NCI-H2196 (cell line): ENCODE measurements around the gene SLAMF7.

Source experiments
- DNase-seq: peaks from one replicate; lab custom pipeline; 2025; ENCODE audit not compliant: unreplicated experiment; lab: John Stamatoyannopoulos, UW

The SLAMF7 gene

DNA sequence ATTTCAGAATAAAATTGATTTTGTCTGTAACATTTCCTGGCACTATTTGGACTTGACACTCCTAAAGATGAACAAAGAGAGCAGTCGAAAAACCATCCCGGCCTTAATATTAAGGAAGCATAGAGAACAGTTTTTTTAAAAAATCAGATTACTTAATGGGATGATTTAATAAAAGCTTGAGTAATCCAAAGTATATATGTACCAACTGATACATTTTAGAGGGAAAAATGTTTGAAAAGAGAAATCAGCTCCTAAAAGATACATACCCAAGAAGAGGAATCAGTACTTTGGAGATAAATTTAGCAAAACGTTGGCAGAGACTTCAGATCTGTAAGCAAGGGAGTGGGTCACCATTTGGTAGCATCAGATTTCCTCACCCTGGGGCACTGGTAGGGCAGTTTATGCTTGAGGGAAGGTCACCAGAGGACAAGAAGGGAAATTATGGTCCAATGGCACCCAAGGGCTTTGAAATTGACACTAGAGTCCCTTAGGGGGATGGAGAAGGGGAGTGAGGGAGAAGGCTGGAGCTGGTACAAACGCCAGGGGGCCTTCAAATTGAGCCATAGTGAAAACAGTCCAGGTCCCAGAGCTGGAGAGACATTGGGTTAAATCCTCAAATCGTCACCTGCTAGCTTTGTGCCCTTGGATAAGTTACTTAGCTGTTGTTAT lies 5.9 kb downstream of the SLAMF7 start:
- DNase-seq = no peak

DNA sequence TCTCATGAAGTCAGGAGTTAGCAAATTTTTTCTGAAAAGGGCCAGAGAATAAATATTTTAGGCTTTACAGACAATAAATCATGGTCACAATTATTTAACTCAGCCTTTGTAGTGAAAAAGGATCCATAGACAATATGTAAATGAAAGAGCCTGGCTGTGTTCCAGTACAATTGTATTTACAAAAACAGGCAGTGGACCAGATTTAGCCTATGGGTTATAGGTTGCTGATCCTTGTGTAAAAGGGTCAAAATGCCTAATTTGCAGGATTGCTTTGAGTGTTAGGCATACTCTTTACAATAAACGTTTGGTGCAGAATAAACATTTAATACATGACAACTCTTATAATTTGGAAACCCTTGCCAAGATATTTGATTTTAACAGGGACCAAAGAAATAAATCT lies 6.5 kb downstream of the SLAMF7 start:
- DNase-seq = no peak

DNA sequence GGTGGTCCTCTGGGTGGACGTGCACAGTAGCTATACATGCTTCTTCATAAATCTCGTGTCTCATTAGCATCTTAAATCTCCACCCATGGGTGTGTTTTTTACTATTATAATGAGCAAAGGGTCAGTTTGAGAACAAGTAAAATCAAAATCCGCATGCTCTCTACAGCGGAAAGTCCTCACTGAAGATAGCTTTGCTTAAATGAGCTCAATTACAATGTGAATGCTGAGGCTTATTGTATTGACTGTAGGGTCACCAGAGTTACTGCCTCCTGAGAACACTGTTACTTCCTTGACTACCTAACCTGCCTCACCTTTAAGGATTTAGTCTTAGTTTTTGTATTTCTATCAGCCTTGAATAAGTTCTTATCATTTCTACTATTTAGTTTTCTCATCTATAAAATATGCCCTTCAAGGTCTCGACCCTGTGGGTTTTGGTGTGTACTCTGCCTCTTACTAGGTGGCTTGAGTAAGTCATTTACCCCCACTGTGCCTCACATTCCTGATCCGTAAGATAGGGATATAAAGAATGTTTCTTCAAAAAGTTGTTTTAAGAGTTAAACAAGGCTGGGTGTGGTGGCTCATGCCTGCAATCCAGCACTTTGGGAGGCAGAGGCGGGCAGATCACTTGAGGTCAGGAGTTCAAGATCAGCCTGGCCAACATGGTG lies 7.9 kb downstream of the SLAMF7 start:
- no peak for DNase-seq

DNA sequence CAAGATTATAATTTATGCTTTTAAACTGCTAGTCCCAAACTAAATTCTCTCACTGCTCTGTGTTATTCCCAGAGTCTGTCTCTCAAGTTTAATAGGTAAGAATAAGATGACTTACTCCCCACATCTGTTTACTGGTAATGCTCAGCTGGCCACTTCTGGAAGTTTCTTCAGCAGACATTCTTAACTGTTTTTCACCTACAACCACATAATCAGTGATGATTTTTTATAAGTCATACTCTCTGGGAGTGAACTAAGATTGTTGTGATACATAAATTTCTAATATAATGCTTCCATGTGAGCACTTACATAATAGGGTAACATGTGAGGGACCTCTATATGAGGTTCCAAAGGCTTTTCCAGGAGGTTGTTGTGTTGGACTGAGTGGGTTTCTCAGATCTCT lies 8.7 kb downstream of the SLAMF7 start:
- no peak for DNase-seq

DNA sequence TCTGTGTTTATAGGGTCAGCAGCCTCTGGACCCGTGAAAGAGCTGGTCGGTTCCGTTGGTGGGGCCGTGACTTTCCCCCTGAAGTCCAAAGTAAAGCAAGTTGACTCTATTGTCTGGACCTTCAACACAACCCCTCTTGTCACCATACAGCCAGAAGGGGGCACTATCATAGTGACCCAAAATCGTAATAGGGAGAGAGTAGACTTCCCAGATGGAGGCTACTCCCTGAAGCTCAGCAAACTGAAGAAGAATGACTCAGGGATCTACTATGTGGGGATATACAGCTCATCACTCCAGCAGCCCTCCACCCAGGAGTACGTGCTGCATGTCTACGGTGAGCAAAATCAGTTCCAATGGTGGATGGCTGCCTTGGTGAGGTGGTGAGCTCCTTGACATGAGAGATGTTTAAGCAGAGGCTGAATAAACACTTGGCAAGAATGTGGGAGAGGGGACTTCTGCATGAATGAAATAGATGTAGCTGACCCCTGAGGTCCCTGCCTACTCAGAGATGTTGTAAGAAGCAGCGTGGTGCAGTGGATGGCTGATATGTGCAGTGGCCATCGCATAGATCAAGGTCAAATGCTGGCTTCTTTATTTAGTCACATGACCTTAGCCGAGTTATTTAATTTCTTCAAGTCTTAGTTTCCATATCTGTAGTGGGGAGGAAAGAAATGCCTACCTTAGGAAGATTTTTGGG lies 9.3 kb downstream of the SLAMF7 start:
- no peak for DNase-seq

DNA sequence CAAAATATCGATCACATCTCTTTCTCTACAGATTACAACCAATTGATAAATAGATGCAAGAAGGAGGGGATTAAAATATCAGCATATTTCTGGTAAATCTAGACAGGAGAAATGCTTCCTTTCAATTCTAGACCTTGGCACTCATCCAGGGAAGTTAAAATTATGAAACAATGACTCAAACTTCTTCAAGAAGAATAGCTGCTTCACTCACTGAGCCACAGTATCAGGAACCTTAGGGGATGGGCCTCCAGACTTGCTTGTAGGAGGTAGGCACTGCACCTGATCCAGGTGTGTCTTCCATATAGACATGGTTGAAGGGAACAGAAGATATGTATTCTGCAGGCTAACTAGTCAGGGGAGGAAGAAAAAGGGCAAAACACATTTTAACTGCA lies 9.8 kb downstream of the SLAMF7 start:
- no peak for DNase-seq

DNA sequence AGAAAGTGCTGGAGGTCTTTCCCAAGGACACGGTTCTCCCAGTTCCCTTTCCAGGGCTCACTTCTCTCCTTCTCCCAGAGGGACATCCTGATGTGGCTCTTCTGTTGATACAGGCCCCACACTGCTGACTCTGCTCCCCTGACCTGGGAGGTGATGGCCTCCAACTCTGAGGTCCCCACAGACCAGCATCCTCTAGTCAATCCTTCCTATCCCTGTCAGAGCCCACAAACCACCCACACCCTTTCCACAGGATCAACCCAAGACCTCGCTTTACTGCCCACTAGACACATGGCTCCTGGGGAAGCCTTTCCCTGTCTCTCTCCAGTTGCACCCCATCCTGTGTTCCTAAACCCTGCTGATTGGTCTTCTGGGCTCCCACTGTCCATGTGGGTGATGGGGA lies 11.6 kb downstream of the SLAMF7 start:
- no peak for DNase-seq

DNA sequence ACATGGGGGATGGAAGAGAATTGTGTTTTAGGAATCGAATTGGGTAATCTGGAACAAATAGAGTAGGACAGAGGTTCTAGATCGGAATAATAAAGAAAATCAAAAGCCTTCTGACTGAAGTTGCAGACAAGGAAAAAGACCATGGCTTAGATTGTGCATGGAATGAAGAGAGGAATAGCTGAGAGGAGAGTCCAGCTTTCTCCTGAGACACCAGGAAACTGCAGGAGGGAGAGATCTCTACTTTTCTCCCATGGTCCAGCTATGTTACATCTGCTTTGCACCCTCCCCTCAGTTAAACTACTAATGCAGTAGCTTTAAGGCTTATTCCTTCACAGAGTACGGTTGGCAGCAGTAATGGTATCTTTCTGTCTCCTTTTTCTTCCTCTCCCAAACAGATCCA lies 13.4 kb downstream of the SLAMF7 start:
- no peak for DNase-seq

DNA sequence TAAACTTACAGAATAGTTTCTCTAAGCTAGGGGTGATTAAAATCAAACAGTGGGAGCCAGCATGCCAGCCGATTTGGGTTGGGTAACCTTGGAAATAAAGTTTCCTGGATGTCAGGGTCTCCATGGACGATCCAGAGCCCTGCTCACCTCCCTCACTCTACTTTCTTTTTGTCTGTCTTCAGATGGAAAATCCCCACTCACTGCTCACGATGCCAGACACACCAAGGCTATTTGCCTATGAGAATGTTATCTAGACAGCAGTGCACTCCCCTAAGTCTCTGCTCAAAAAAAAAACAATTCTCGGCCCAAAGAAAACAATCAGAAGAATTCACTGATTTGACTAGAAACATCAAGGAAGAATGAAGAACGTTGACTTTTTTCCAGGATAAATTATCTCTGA lies 13.9 kb downstream of the SLAMF7 start:
- DNase-seq = no peak

DNA sequence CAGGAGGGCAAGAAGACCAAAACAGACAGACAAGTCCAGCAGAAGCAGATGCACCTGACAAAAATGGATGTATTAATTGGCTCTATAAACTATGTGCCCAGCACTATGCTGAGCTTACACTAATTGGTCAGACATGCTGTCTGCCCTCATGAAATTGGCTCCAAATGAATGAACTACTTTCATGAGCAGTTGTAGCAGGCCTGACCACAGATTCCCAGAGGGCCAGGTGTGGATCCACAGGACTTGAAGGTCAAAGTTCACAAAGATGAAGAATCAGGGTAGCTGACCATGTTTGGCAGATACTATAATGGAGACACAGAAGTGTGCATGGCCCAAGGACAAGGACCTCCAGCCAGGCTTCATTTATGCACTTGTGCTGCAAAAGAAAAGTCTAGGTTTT lies 14.5 kb downstream of the SLAMF7 start:
- DNase-seq = no peak

DNA sequence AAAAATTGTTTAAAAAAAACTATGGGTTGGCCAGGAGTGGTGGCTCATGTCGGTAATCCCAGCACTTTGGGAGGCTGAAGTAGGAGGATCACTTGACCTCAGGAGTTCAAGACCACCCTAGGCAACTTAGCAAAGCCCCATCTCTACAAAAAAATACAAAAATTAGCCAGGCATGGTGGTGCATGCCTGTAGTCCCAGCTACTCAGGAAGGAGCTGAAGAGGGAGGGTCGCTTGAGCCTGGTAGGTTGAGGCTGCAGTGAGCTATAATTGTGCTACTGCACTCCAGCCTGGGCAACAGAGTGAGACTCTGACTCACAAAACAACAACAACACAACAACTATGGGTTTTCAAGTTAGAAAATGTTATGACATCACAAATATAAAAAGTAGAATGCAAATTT lies 16.4 kb downstream of the SLAMF7 start:
- no peak for DNase-seq

DNA sequence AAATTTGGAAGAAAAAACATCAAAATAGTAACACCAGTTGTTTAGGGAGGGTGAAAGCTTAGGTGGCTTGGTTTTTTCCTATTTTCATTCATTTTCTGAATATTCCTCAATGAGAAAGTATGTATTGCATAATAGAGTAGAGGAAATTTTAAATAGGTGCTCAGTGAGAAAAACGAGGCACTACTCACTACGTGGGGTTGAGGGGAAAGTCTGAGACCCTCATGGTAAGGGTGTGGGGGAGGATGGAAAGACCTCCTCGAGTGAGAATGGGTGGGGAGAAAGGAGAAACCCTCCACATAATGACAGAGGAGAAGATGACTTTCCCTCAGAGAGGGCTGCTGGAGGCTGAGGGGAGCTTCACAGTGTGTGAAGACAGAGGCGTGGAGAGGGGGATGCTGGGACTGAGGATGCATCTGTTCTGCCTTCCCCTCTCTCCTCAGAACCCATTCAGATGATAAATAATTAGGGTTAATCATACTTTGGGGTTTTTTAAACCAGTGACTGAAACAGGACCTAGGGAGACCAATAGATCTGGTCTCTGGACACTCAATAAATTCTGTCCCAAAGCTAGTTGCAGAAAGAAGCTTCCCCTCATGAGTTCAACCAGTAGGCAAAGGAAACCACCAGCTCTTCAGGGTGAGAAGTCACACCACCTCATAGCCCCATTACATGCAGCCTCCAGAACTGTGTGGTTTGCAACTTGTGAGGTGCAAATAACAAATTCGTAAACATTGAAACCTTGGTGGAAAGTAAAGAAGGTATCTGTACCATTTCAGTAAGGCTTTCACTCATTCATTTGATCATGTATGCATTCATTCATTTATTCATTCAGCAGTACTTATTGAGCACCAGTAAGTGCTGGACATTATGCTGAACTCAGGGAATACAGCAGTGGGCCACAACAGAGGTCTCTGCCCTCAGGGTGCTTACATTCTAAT lies 17.1 kb downstream of the SLAMF7 start:
- no peak for DNase-seq

DNA sequence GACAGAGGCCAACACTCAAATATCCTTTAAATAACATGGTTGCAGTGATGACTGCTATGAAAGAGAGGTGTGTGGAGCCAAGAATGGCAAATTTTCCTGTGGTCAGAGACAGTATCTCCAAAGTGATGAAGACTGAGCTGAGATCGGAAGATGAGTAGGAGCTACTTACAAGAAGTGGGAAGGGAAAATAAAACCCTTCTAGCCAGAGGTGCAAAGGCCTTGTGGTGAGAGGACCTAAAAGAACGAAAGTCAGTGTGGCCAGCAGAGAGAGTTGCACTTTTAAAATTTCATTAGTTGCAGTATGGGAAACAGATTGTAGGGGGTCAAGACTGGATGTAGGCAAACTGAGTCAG lies 17.8 kb downstream of the SLAMF7 start:
- DNase-seq = no peak

DNA sequence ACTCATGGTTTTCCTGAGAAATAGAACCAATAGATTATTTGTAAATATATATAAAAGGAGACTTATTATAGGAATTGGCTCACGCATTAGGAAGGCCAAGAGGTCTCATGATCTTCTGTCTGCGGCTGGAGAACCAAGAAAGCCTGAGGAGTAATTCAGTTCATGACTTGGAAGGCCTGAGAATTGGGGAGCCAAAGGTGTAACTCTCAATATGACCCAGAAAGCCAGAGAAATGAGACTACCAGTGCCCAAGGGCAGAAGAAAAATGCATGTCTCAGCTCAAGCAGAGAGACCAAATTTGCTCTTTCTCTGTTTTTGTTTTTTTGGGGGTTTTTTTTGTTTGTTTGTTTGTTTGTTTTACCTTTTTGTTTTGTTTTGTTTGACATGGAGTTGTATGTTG lies 19.5 kb downstream of the SLAMF7 start:
- no peak for DNase-seq

DNA sequence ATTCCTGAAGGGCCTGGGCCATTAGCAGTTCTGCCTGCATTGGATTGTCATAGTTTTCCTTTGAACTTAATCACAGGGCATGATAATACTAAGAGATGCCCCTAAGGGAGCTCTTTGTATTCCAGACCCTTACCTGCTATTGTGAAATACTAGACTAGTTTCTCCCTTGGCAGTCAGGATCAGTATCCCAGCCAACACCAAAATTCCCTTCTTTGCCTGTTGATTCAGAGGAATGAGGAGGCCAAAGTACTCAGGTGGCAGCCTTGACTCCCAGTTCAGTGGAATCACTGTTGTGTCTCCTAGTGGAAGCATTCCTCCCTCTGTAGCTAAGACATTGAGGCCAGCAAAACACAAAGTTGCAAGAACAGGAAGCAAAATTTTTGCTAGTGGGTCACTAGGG lies 20.7 kb downstream of the SLAMF7 start:
- no peak for DNase-seq

DNA sequence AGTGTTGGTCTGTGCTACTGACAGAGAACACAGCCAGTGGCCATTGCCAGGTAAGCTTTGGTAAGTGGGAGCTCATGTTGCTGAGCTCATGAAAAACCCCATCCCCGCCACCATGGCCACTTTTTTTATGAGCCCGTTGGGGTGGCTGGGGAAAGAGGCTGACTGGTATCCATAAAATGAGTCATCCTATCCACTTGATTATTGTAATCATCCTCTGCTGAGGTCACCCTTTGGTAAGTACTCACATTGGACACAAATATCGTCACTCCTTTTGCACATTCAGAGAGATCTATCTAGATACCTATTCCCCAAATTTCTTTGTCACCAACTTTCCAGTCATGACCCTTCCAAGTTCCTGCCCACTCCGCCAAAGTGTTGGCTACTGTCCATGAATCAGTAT lies 22.0 kb downstream of the SLAMF7 start:
- no peak for DNase-seq

DNA sequence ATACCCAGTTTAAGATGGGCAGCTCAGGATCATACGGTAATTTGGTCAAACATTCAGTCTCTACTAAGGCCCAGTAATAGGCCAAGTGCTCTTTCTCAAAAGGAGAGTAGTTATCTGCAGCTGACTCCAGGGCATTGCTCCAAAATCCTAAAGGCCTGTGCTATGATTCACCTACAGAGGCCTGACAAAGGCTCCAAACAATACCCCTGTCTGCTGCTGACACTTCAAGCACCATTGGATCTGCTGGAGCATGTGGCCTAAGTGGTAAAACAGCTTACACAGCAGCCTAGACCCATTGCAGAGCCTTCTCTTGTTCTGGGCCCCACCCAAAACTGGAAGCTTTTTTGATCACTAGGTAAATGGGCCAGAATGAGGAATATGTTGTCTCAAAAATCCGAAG lies 22.8 kb downstream of the SLAMF7 start:
- DNase-seq = no peak

DNA sequence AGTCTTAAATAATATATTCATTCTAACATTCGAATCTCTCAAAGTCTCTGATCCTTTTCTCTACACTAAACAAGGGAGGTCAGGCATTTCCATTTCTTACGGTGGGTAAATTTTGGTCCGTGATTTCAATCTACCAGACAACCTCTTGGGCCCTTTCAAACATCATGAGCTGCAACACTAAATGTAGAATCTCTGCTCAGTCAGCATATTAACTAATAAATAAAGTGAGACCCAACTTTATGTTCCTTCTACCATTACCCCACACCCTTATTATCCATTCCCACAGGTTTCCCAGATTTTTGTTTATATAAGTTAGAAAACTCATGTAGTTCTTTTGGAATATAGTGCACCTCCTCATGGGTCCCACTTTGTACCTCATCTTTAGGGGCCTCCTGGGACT lies 24.9 kb downstream of the SLAMF7 start:
- DNase-seq = no peak

DNA sequence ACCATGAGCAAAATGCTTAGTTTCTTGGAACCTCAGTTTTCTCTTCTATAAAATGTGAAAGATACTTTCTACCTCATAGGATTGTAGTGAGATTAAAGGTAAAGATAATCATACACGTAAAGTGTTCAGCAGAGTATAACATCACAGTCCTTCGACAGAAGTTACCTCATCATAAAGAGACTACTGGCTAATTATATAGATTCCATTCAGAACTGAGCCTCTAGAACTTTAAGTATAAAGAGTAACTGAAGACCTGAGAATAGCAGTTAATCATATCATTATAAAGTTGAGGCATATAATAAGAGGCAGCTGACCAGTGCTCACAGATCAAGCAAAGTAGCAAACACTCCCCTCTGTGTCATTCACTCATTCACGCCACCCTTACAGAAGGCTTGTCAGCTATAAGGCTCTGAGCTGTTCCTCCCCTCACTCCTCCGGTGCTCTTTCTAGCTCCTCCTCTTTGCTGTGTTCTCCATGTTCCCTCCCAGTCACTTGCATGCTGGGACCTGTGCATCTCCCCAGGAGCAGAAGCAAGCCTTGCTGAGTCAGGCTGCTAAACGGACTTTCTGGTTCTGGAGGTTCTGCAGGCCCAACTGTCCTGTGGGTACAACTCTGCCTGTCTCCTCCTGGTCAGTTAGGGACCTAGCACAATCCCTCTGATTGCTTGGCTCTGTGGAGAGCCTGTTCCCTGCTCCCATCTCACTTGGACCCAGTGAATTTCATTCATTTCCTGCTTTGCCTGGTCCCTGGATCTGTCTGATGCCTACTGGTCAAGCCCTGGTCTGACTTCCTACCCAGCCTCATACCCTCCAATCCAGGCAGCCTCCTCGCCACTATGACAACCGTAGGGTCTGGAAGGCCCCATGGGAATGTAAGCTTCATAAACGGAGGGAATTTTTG lies 28.6 kb downstream of the SLAMF7 start:
- DNase-seq = no peak

DNA sequence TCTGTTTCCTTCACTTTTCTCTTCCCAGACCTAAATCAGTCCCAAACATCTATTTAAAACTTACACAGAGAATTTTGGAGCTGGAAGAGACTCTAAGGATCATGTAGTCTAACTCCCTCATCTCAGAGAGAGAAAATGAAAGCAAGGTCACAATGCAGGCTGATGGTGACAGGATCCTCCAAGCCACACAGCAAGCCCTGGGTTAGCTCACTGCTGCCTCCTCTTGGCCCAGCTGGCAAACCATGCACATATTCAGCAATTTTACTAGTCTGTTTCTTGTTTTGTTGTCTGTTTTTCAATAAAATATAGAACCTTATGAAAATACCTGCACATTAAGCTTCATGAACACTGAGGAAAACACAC lies 29.2 kb downstream of the SLAMF7 start:
- no peak for DNase-seq

DNA sequence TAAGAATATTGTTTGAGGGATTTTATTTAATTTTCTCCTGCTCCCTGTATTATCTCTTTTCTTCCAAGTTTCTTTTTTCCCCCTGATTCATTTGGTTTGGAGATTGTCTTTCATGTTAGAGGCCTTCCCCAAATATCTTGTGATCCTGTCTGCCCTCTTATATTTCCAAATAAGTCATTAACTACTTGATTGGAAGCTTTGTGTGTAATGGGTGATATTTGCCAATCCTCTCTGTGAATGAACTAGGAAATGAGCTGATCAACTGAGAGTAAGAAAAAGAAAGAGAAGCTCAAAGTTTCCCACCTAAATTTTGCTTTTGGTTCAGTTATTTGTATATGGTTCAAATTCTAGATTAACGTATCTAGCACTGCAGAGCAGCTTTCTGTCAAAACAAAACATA lies 33.3 kb downstream of the SLAMF7 start:
- DNase-seq = no peak
